Right lobe of liver (tissue), 6 donors: ENCODE data around the gene NUAK1. TPM values are rescaled to one million over a fixed set of nuclear protein-coding genes. Genes with fewer than 3 reads are reported as not detected.
"Not testable (repeated sequence)": the region's sequence is repeated elsewhere in the genome, so short reads cannot be mapped to it uniquely, and the experiment has no call there.

ENCODE experiments used
- ATAC-seq, 4 donors: fragments of 200-7000 bp; cut with Tn5 transposase; one replicate each; pipeline ENCODE4 v1.9.1; 2020; ENCODE audit warnings: mild to moderate bottlenecking in 4 of 4, moderate library complexity in 4 of 4
- DNase-seq, 3 donors: peaks; one replicate each; pipeline ENCODE4 v3.0.0-alpha.2; 2020
- H3K27ac ChIP-seq, 3 donors: fragments of 200-600 bp; one replicate each; pipeline ENCODE4 v1.8.0; 2022
- H3K27me3 ChIP-seq, 2 donors: fragments of 200-600 bp; one replicate each; pipeline ENCODE4 v1.8.0; 2022
- H3K36me3 ChIP-seq, 4 donors: fragments of 200-600 bp; sonication (generic) in 1 of 4; one replicate each; pipeline versions ENCODE4 v1.5.1 to v1.8.0; 2017 to 2022; ENCODE audit warnings: control low read depth in 1 of 4
- H3K4me1 ChIP-seq, 4 donors: fragments of 200-600 bp; sonication (generic) in 1 of 4; one replicate each; pipeline versions ENCODE4 v1.5.1 to v1.8.0; 2017 to 2022; ENCODE audit warnings: control low read depth in 1 of 4
- H3K4me3 ChIP-seq, 3 donors: fragments of 200-600 bp; one replicate each; pipeline ENCODE4 v1.8.0; 2022
- H3K9me3 ChIP-seq, 4 donors: fragments of 200-600 bp; sonication (generic) in 1 of 4; one replicate each; pipeline versions ENCODE4 v1.5.1 to v1.8.0; 2017 to 2022; ENCODE audit warnings: control low read depth in 1 of 4
- POLR2A ChIP-seq: fragments of 450-650 bp; IDR thresholded peaks from one replicate; pipeline ENCODE4 v1.6.1; 2017; ENCODE audit warnings: antibody characterized with exemption, mild to moderate bottlenecking
- WGBS: methylation state at CpG from one replicate; pipeline ENCODE4 v1.1.6; 2018; ENCODE audit warnings: low coverage, low lambda C conversion rate; ENCODE audit not compliant: insufficient coverage; ENCODE audit errors: missing lambda C conversion rate; 5-methylcytosine and 5-hydroxymethylcytosine counted together
- intact Hi-C, 2 donors: fragments of 100-400 bp; cut with DNase I; formaldehyde crosslinking; loops; one replicate each; pipeline versions ENCODE4 v1.11.2 to v1.14.1; 2022
- total RNA-seq, 6 experiments: library from RNA; depleted of rRNA in 2 of 6; stranded (reverse); fragments of >200 nt in 2 of 6; fragmentation: NEBNext Ultra II Directional in 3 of 6; extraction: Animal tissue kit (Norgen Biotek cat#: 25700) in 3 of 6; gene quantifications; one replicate each; pipeline versions ENCODE4 v1.1.0 to v1.2.4, GENCODE V29; 2016 to 2023
- TF ChIP-seq, protein P1 (sequence below), 4 donors: fragments of 200-600 bp in 3 of 4; fragments of 450-650 bp in 1 of 4; IDR thresholded peaks; one replicate each; pipeline versions ENCODE4 v1.5.1 to v1.8.0; 2016 to 2022; ENCODE audit warnings: antibody characterized with exemption in 4 of 4, mild to moderate bottlenecking in 2 of 4
- donor health status: DM: no; HTN: yes; CAD: no.
- donor health status: DM: no; HTN: no; CAD: no.
- donor health status: DM: no; HTN: no; CAD: no.
- donor health status: DM: no; HTN: yes; CAD: no.
- donor health status: DM: no; HTN: yes; CAD: no.

The NUAK1 gene
- total RNA-seq, 6 experiments from 2014 or later = 2.0 to 11.0 (median 3.5) TPM

DNA sequence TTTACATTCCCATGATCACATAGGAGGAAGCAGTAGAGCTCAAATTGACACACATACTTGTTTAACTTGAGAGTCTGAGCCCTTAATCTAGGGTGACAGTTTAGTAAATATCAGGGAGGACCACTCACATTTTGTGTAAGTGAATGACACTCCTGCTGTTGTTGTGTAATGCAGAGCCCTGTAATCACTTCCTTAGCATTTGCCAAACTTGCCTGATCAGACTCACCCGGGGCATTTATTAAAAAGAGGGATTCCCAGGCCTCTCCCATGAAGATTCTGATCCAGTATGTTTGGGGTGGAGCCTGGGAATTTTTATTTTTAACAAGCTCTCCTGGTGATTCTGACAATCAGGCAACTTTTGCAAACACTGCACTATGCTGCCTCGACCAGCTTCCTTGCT is 119.6 kb downstream of the NUAK1 start:
- 65% methylated on average over 2 of the region's 2 CpGs for WGBS

GRCh38 chr12:106018286-106018685 is 120.5 kb downstream of the NUAK1 start:
- no peaks in the 10 kb centered on the region for H3K27me3 ChIP-seq
- H3K27ac ChIP-seq = no peak overlapping the region
- H3K9me3 ChIP-seq = no peaks in the 10 kb centered on the region
- intact Hi-C loops = no loop called here
- ATAC-seq = no peak
- no peak overlapping the region for H3K4me3 ChIP-seq
- TF ChIP-seq POLR2A = no peak
- TF ChIP-seq, protein P1, sequence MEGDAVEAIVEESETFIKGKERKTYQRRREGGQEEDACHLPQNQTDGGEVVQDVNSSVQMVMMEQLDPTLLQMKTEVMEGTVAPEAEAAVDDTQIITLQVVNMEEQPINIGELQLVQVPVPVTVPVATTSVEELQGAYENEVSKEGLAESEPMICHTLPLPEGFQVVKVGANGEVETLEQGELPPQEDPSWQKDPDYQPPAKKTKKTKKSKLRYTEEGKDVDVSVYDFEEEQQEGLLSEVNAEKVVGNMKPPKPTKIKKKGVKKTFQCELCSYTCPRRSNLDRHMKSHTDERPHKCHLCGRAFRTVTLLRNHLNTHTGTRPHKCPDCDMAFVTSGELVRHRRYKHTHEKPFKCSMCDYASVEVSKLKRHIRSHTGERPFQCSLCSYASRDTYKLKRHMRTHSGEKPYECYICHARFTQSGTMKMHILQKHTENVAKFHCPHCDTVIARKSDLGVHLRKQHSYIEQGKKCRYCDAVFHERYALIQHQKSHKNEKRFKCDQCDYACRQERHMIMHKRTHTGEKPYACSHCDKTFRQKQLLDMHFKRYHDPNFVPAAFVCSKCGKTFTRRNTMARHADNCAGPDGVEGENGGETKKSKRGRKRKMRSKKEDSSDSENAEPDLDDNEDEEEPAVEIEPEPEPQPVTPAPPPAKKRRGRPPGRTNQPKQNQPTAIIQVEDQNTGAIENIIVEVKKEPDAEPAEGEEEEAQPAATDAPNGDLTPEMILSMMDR (IDR thresholded peaks at IDR 0.05) = no peak
- H3K36me3 ChIP-seq = no peaks in the 10 kb centered on the region
- DNase-seq = no peak
- WGBS = 71% methylated on average over 1 of the region's 1 CpG
- H3K4me1 ChIP-seq = peaks cover 0 to 25% (median 7%) of the 10 kb centered on the region in 4 donors

More for the DNA sequence above, 119.6 kb downstream of the NUAK1 start:
- H3K9me3 ChIP-seq = no peaks in the 10 kb centered on the region
- TF ChIP-seq, protein P1 (IDR thresholded peaks at IDR 0.05) = no peak
- no peak for TF ChIP-seq POLR2A
- H3K4me3 ChIP-seq = no peak overlapping the region
- H3K4me1 ChIP-seq = peaks cover 0 to 25% (median 7%) of the 10 kb centered on the region in 4 donors
- DNase-seq (no peak), ATAC-seq (no peak)
- no peaks in the 10 kb centered on the region for H3K36me3 ChIP-seq
- no peak overlapping the region for H3K27ac ChIP-seq
- intact Hi-C loops = no loop called here
- H3K27me3 ChIP-seq = no peaks in the 10 kb centered on the region

- DNase-seq, H3K36me3 ChIP-seq, H3K4me3 ChIP-seq, H3K27me3 ChIP-seq, H3K9me3 ChIP-seq, ATAC-seq, intact Hi-C loops, H3K27ac ChIP-seq: not testable (repeated sequence)
- peaks cover 0 to 11% (median 4%) of the 10 kb centered on the region in 4 donors for H3K4me1 ChIP-seq
- WGBS = 88% methylated on average over 7 of the region's 7 CpGs
Observed at GRCh38 chr12:106016601-106017278, 122.0 kb downstream of the NUAK1 start.

- ATAC-seq (no peak), DNase-seq (no peak)
- intact Hi-C loops = no loop called here
- Histone ChIP-seq H3K36me3 (no peaks in the 10 kb centered on the region), H3K9me3 (no peaks in the 10 kb centered on the region), H3K27me3 (no peaks in the 10 kb centered on the region), H3K4me1 (no peaks in the 10 kb centered on the region), H3K27ac (no peak overlapping the region), H3K4me3 (no peak overlapping the region)
- WGBS = 90% methylated on average over 10 of the region's 12 CpGs
- no peak for TF ChIP-seq POLR2A
- TF ChIP-seq, protein P1 (IDR thresholded peaks at IDR 0.05) = no peak
Observed at GRCh38 chr12:106015646-106016045, 123.1 kb downstream of the NUAK1 start.

GRCh38 chr12:106013941-106014340 is 124.8 kb downstream of the NUAK1 start:
- no peak for DNase-seq
- no peak overlapping the region for H3K4me3 ChIP-seq
- no peak overlapping the region for H3K27ac ChIP-seq
- no peak for ATAC-seq
- intact Hi-C loops = no loop called here
- no peaks in the 10 kb centered on the region for H3K27me3 ChIP-seq
- no peaks in the 10 kb centered on the region for H3K36me3 ChIP-seq
- WGBS = 97% methylated on average over 3 of the region's 4 CpGs
- H3K9me3 ChIP-seq = no peaks in the 10 kb centered on the region
- H3K4me1 ChIP-seq = no peaks in the 10 kb centered on the region
- no peak for TF ChIP-seq POLR2A
- TF ChIP-seq, protein P1 (IDR thresholded peaks at IDR 0.05) = no peak

Other genes starting within 250 kb of the NUAK1 start
- gene CKAP4, start 109.1 kb upstream of the NUAK1 start, total RNA-seq = 10 to 100 TPM; 16.8 to 43.7 (median 28.3) TPM
- 10 to 100 TPM in 3 of 6 experiments, 1 to 10 TPM in 3; 7.3 to 14.2 (median 10.5) TPM for gene TCP11L2, start 163.8 kb upstream of the NUAK1 start, total RNA-seq
- 10 to 100 TPM in 1 of 6 experiments, 1 to 10 TPM in 5; 6.8 to 10.9 (median 8.7) TPM for gene POLR3B, start 218.8 kb upstream of the NUAK1 start, total RNA-seq